GM19463 (cell line): ENCODE results near the gene TMEM40.
"Not testable (repeated sequence)": the region's sequence is repeated elsewhere in the genome, so short reads cannot be mapped to it uniquely, and the experiment has no call there.

ENCODE experiments used
- ATAC-seq: cut with Tn5 transposase; IDR thresholded peaks from one replicate; pipeline ENCODE4 v1.9.1; 2021; ENCODE audit warnings: mild to moderate bottlenecking, moderate library complexity; ENCODE audit not compliant: unreplicated experiment

The TMEM40 gene

GRCh38 chr3:12752102-12752501, 7.0 kb downstream of the TMEM40 start:
- no peak for ATAC-seq

DNA sequence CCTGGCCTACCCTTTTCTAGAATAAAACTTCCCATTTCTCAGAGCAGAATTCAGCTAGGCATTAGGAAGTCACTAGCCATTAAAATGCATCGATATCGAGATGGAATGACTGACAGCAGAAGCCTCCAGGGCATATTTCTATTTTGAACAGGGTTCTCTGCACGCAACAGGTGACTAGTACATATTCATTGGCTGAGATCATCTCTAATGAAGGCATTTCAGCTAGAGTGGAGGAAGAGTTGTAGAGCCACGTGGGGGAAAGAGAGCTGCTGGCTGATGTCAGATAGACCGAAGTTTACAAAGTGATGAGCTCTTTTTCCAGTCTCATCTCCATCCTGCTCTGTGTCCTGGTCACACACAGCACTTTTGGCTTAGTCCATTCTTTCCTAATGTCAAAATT, 7.5 kb downstream of the TMEM40 start:
- ATAC-seq = no peak

DNA sequence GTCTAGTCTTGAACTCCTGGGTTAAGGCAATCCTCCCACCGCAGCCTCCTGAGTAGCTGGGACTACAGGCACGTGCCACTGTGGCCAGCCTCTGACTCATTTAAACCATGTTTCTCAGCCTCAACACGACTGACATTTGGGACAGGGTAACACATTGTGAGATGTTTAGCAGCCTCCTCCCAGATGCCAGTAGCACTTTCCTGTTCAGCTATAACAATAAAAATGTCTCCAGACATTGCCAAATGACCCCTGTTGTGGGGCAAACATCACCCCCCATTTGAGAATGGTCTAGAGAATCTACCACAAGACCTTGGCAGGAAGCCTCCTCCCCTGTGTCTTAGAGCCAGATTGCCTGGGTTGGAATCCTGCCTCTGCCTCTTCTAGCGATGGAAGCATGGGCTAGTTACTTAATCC, 8.4 kb downstream of the TMEM40 start:
- peak; percentile 63 for ATAC-seq

- ATAC-seq = peak; percentile 22
Measured at GRCh38 chr3:12750223-12750622, 8.8 kb downstream of the TMEM40 start.

- ATAC-seq = no peak
Measured at GRCh38 chr3:12748477-12748876, 10.6 kb downstream of the TMEM40 start.

DNA sequence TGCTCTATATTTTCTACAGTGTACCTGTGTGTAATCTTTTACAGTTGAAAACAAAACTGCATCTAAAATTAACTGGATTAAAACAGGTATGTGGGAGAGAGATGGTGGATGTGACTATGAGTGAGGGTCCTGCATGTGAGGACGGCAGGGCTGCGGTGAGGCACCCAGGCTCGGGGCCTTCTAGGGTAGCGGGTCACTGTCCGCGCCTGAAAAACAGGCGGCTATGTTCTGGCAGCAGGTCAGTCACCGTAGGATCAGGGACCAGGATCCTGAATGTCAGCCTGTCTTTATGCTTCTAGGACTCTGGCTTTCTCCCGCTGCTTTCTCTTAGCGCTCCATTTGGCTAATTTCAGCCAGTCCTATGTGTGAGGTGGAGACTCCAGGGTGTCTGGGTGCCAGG, 12.6 kb downstream of the TMEM40 start:
- no peak for ATAC-seq

- ATAC-seq = no peak
Measured at GRCh38 chr3:12744326-12744725, 14.7 kb downstream of the TMEM40 start.

DNA sequence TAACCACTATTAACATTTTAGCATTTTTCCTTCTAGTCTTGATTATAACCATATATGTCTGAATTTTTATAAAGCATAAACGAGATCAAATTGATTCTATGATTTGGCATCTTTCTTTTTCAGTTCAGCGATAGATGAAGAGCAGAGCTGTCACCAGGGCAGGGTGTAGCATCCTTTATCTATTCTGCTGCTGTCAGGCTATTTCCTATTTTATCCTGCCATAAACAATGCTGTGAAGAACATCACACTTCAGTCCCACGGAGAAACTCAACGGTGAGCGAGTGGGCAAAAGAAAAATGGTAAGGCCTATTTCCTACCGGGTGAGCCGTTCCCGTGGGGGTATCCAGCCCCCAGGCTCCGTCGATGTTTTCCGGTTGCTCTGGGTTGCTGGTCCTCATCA, 15.5 kb downstream of the TMEM40 start:
- no peak for ATAC-seq

DNA sequence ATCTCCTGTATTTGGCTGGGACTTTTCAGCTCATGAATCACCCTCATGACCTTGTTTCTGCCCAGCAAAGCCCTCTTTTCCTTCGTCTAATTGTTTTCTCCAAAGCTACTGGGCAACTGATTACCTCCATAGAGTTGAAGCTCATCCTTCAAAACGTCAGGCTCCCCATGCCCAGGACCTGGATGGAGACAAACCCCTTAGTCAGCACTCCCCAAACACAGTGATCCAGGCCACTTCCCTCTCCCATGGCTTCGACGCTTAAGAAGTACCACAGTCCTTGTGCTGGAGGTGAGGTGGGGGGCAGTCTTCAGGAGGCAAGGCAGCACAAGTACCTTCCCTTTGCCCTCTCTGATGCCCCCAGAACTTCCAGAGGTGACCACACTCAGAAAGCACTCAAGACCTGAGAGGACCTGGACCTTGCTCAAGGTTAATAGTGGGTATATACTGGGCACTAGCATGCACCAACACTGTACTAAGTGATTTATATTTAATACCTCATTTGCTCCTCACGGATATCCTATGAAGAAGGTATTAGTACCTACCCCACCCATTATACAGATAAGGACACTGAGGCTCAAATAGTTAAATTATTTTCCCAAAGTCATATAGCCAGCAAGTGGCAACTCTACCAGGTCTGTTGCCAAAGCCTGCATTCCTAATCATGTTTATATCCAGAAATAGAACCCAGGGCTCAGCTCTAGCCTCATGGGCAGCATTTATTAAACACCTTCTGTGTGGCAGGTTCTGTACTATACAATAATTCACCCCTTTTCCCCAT, 16.5 kb downstream of the TMEM40 start:
- ATAC-seq = no peak

DNA sequence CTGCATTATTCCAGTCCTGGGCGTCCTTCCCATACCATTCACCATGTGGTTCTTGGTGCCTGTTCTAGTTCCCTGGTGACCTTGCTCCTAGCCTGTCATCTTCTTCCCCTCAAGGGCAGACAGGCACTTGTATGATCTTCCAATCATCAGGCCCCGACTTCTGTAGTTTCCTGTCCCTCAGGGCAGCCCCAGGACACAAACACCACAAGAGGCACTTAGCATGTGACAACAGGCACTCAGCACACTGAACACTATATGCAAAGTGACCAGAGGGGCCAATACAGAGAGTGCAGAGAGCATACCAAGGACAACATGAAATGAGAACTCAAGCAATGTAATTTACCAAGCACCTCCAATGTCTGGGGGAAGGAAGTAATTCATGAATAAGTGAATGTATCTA, 17.9 kb downstream of the TMEM40 start:
- ATAC-seq = no peak

DNA sequence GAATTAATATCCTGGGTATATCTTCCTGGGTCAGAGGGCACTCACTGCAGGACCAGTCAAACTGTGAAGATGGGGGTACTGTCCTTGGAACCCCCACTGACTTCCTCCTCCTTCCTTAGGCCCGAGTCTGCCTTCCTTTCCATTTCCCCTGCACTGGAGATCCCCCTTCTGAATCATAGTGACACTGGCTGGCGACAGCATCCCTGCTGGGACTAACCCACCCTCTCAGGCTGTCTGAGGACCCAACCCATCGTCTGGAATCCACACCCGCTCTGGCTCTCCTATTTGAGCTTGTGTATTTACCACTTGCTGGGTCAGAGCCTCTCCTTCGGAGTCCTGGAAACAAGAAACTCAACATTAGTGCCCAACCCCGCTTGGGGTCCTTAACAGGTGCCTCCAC, 21.2 kb downstream of the TMEM40 start:
- no peak for ATAC-seq

GRCh38 chr3:12737319-12737718, 21.7 kb downstream of the TMEM40 start:
- no peak for ATAC-seq

DNA sequence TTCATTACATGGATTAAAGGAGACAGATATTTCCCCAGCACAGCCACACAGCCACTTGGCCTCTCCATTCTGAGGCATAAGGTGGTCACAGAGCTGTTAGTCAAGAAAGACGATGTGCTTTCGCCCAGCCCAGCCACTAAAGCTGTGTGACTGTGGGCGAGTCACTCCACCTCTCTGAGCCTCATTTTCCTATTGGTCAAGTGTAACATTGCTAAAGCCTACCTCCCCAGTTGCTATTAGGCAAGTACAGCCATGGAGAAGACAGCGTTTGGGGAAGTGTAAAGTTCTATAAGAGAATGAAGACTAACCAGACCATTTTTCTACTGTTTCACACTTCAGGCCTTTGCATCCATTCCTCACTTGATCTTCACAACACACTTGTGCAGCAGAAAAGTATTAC, 24.1 kb downstream of the TMEM40 start:
- ATAC-seq = no peak

DNA sequence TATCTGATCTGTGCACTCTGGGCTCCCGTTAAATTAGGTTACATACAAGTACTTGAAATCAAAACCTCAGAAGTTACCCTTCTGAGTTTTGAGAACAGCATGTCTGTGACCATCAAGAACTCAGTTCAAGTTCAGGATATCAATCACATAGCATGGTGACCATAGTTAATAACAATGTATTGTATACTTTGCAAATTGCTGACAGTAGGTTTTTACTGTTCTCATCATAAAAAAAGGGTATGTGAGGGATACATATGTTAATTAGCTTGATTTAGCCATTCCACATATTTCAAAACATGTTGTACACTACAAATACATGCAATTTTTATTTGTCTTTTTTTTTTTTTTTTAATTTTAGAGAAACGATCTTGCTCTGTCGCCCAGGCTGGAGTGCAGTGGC, 25.5 kb downstream of the TMEM40 start:
- ATAC-seq = no peak

- no peak for ATAC-seq
Measured at GRCh38 chr3:12730506-12731242, 28.4 kb downstream of the TMEM40 start.

DNA sequence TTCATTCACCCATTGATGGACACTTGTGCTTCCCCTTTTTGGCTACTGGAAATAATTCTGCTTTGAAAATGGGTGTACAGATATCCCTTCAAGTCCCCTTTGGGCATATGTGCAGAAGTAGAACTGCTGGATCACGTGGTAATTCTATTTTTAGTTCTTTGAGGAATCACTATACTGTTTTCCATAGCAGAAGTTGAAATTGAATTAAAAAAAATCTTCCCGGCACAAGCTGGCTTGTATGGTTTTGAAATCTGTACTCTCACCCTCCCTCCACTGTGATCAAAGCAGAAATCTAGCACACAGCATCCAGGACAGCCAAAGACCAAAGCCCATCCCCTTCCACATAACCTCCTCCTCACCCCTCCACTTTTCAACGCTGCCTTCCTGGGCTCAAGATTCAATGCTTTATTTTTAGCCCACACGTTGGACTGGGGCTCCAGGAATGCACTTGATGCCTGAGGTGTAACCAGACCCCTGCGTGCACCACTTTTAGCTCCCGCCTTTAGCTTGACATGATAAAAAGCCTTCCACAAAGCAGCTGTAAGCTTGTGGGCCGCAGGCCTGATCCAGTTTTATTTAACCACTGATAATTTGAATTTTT, 29.9 kb downstream of the TMEM40 start:
- no peak for ATAC-seq

DNA sequence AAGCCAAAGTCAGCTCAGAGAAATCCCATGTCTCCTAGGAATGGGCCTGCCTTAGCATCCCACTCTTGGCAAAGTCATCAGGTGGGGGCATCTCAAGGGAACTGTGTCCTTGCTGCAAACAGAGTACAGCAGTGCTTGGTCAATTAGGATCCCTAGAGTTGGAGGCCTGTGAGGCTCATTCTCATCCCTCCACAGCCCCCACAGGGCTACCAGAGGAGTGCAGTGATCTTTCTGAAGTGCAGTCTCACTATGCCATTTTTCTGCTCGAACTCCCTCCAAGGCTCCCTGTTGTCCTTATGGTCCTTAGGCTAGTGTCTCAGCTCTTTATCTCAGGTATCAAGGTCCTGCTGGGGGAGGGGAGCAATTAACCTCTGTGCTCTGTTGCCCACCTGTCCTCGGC, 31.1 kb downstream of the TMEM40 start:
- ATAC-seq = no peak

GRCh38 chr3:12727481-12727880, 31.6 kb downstream of the TMEM40 start:
- no peak for ATAC-seq

- ATAC-seq = no peak
Measured at GRCh38 chr3:12725436-12725835, 33.6 kb downstream of the TMEM40 start.

DNA sequence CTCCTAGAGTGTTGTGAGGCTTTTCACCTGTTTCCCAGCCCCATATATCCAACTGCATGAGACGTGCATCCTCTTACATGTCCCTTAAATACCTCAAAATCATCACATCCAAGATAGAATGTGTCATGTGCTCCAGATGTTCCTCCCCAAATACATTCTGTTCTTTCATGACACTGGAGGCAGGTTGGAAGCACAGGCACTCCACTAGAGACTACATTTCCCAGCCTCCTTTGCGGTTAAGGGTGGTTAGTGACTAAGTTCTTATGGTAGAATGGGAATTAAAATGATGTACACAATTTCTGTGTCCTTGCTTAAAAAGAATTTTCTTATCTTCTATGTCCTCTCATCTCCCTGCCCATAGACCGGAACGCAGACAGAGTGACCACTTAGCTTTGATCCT, 34.3 kb downstream of the TMEM40 start:
- no peak for ATAC-seq

GRCh38 chr3:12723362-12723761, 35.7 kb downstream of the TMEM40 start:
- ATAC-seq = not testable (repeated sequence)

GRCh38 chr3:12722226-12722625, 36.8 kb downstream of the TMEM40 start:
- no peak for ATAC-seq
